GM12873 (cell line): ENCODE data around the gene C2orf92.

ENCODE experiments used
- CTCF ChIP-seq: IDR thresholded peaks from 2 replicates; pipeline ENCODE4 v1.5.1; 2012; ENCODE audit warnings: low read depth, mild to moderate bottlenecking, moderate library complexity, low read length, control low read depth; ENCODE audit not compliant: insufficient read depth; ENCODE audit errors: missing control alignments

The C2orf92 gene

GRCh38 chr2:97659256-97660043 is 10.1 kb upstream of the C2orf92 start:
- no peak for TF ChIP-seq CTCF

GRCh38 chr2:97660044-97660774 is 9.3 kb upstream of the C2orf92 start:
- TF ChIP-seq CTCF = no peak

- no peak for TF ChIP-seq CTCF
These were observed 8.6 kb upstream of the C2orf92 start for GRCh38 chr2:97660775-97661389.

GRCh38 chr2:97661927-97662326 is 7.6 kb upstream of the C2orf92 start:
- no peak for TF ChIP-seq CTCF

GRCh38 chr2:97662386-97662894 is 7.1 kb upstream of the C2orf92 start:
- no peak for TF ChIP-seq CTCF

- TF ChIP-seq CTCF = no peak
These were observed 6.5 kb upstream of the C2orf92 start for GRCh38 chr2:97662895-97663625.

GRCh38 chr2:97663626-97663961 is 5.9 kb upstream of the C2orf92 start:
- no peak for TF ChIP-seq CTCF
